ENCODE data around the gene ACSM4.

DNA sequence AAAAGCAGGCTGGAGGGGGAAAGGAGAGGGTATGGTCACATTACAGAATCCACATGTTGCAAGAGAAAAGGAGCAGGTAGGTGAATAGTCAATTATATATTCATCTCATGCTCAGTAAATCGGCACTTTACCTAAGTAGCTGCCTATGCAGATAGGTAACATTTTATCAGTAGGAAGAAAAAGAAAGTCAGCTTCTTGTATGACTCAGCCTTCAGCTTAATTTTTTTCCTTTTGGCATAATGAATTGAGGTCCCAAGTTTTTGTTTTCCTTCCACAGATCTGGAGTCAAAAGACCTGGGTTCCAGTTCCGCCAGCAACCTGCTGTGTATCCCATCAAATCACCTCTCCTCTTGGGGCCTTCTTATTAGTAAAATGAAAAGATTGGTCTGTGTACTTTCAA is 6.0 kb upstream of the ACSM4 start:
- TF ChIP-seq, protein P1, sequence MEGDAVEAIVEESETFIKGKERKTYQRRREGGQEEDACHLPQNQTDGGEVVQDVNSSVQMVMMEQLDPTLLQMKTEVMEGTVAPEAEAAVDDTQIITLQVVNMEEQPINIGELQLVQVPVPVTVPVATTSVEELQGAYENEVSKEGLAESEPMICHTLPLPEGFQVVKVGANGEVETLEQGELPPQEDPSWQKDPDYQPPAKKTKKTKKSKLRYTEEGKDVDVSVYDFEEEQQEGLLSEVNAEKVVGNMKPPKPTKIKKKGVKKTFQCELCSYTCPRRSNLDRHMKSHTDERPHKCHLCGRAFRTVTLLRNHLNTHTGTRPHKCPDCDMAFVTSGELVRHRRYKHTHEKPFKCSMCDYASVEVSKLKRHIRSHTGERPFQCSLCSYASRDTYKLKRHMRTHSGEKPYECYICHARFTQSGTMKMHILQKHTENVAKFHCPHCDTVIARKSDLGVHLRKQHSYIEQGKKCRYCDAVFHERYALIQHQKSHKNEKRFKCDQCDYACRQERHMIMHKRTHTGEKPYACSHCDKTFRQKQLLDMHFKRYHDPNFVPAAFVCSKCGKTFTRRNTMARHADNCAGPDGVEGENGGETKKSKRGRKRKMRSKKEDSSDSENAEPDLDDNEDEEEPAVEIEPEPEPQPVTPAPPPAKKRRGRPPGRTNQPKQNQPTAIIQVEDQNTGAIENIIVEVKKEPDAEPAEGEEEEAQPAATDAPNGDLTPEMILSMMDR (IDR thresholded peaks at IDR 0.05) = no peak
- TF ChIP-seq POLR2A (IDR thresholded peaks at IDR 0.05) (no peak), POLR2AphosphoS5 (IDR thresholded peaks at IDR 0.05; ENCODE audit: insufficient read depth in 1 of 2, low read depth in 1 of 2) (no peak)

Measured in vagina (tissue), 2 donors.